H1 (cell line): ENCODE measurements around the gene PLCL1. TPM values are rescaled to one million over a fixed set of nuclear protein-coding genes. Genes with fewer than 3 reads are reported as not detected.

ENCODE experiments used
- EGR1 ChIP-seq: IDR thresholded peaks from 2 replicates; pipeline ENCODE4 v1.6.1; 2011; ENCODE audit warnings: low read depth, low read length, borderline replicate concordance
- HDAC2 ChIP-seq, 2 experiments: fragments of 300-600 bp in 1 of 2; sonication (generic) in 1 of 2; IDR thresholded peaks; 2 replicates each; pipeline ENCODE4 v1.6.1; 2011 to 2012; ENCODE audit warnings: low read depth in 2 of 2, low read length in 2 of 2, mild to moderate bottlenecking in 2 of 2, moderate library complexity in 2 of 2, borderline replicate concordance in 1 of 2, inconsistent platforms in 1 of 2
- RXRA ChIP-seq: IDR thresholded peaks from 2 replicates; pipeline ENCODE4 v1.6.1; 2011; ENCODE audit warnings: low read depth, mild to moderate bottlenecking, low read length, moderate library complexity; ENCODE audit not compliant: insufficient read depth
- SAP30 ChIP-seq: fragments of 300-600 bp; sonication (generic); IDR thresholded peaks from 2 replicates; pipeline ENCODE4 v1.7.1; 2012; ENCODE audit warnings: low read length, moderate library complexity, mild to moderate bottlenecking, inconsistent platforms; ENCODE audit not compliant: insufficient read depth, insufficient replicate concordance
- SP2 ChIP-seq: IDR thresholded peaks from 2 replicates; pipeline ENCODE4 v1.6.1; 2012; ENCODE audit warnings: mild to moderate bottlenecking, low read length, inconsistent platforms
- TAF7 ChIP-seq: optimal IDR thresholded peaks from 2 replicates; pipeline ENCODE3; 2011; ENCODE audit warnings: low read depth, mild to moderate bottlenecking, inconsistent platforms, low read length, moderate library complexity, borderline replicate concordance
- polyA plus RNA-seq, 7 experiments: library from polyadenylated mRNA; depleted of rRNA in 3 of 7; stranded (reverse) in 5 of 7; unstranded in 2 of 7; fragments of >200 nt in 5 of 7; fragments of 200-250 nt in 2 of 7; gene quantifications; 1 replicate in 5 of 7; 2 replicates in 1 of 7; 4 replicates in 1 of 7; pipeline versions ENCODE4 v1.2.1 to v1.2.3, GENCODE V29; 2011 to 2013; ENCODE audit warnings: missing spikeins in 2 of 7, mixed read lengths in 2 of 7
- total RNA-seq: library from RNA; stranded (reverse); fragmentation: NEBNext Ultra II Directional; extraction: Animal tissue kit (Norgen Biotek cat#: 25700); gene quantifications from 2 replicates; pipeline ENCODE4 v1.2.1, GENCODE V29; 2021

The PLCL1 gene
- total and polyA plus RNA-seq, 2 of the 8 experiments (the other 6 are each of a cell fraction or from before 2014, with no cell fraction given): not detected

DNA sequence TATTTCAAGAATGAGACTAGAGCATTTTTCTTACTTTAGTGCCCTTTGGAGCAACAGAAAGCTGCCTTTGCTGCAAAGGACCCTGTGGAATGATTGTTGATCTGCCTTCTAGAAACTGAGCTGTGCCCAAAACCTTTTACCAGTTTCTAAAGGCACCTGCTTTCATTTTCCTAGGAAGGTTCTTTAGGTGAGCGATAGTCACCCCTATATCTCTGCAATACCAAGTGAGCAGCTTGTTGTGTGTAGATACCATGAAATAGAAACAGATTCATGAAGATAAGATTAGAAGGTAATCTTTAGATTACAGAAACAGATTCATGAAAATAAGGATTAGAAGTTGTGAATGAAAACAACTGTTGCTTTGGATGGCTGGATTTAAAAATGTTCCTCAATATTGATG, 202.3 kb downstream of the PLCL1 start (continued):
- TF ChIP-seq SAP30 (no peak), HDAC2 (IDR thresholded peaks at IDR 0.05; ENCODE audit: borderline replicate concordance in 1 of 2, low read depth in 2 of 2, low read length in 2 of 2) (no peak), TAF7 (no peak), RXRA (no peak), EGR1 (no peak), SP2 (no peak)
